ENCODE measurements around the gene FAM110A. TPM values are rescaled to one million over a fixed set of nuclear protein-coding genes. Genes with fewer than 3 reads are reported as not detected.
A peak's percentile ranks its signal among the peaks of the same experiment; 100 is the strongest.

The FAM110A gene
- total and polyA plus RNA-seq, 9 of the 15 experiments (the other 6 are each of a cell fraction or from before 2014, with no cell fraction given), result 0.73 to 15.5 (median 3.6) TPM

DNA sequence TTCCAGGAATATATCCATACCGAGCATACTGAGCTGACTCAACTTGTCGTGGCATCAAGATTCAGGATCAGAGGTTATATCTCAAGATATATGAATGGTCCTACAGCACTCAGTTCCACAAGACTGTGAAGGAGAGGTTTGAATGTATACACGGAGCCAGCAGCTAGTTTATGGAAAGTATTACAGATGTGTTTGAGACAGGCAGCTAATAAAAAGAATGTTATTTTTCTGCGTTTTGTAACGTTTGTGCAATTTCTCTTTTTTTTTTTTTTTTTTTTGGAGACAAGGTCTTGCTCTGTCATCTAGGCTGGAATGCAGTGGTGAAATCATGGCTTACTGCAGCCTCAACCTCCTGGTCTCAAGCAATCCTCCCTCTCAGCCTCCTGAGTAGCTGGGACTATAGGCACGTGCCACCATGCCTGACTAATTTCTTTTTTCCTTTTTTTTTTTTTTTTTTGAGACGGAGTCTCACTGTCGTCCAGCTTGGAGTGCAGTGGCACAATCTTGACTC, 3.4 kb upstream of the FAM110A start:
- Histone ChIP-seq H3K9me3 (replicated peaks; ENCODE audit: control insufficient read depth, insufficient read depth, low read depth, low read length) (peaks cover 9% of the 10 kb centered on the region), H2AFZ (ENCODE audit: low read depth, low read length) (peak overlapping the region; percentile 73), H3K4me2 (ENCODE audit: insufficient read depth, low read length) (no peak overlapping the region), H3K4me1 (replicated peaks in 1 of 2; ENCODE audit: control insufficient read depth in 2 of 2, insufficient read depth in 2 of 2, low read length in 2 of 2) (peaks cover 19 to 34% of the 10 kb centered on the region in 2 experiments), H4K20me1 (replicated peaks; ENCODE audit: control insufficient read depth, insufficient read depth, low read length) (no peaks in the 10 kb centered on the region), H3K36me3 (ENCODE audit: control insufficient read depth, insufficient read depth, low read length) (no peaks in the 10 kb centered on the region), H3K27ac (ENCODE audit: extremely low read depth, low read depth, low read length) (peak overlapping the region; percentile 79), H3K27me3 (ENCODE audit: control insufficient read depth in 2 of 2, insufficient read depth in 2 of 2, low read length in 2 of 2) (no peaks in the 10 kb centered on the region), H3K4me3 (no peak overlapping the region), H3K79me2 (ENCODE audit: control insufficient read depth, insufficient read depth, low read length) (peaks cover 15% of the 10 kb centered on the region), H3K9me1 (ENCODE audit: control insufficient read depth, insufficient read depth, low read length) (no peaks in the 10 kb centered on the region), H3K9ac (ENCODE audit: insufficient read depth in 1 of 2, low read depth in 2 of 2, low read length in 2 of 2) (peak overlapping the region in 1 of 2 experiments; percentile 42; a peak in 1 of 4 replicates)
- BruUV-seq (replicated peaks), result no TSS peak
- 20% methylated on average over 5 of the region's 8 CpGs for WGBS (ENCODE audit: insufficient coverage, low coverage, missing lambda C conversion rate)
- CTCF ChIA-PET (ENCODE audit: low intra/inter-chr PET ratio), result no interaction called here
- no peak for TF ChIP-seq NR4A1 (CRISPR knock-in tag; IDR thresholded peaks at IDR 0.05)
- TF ChIP-seq NR4A1 (tag; IDR thresholded peaks at IDR 0.05), result no peak
- no peak for TF ChIP-seq CAMTA2 (CRISPR knock-in tag; conservative IDR thresholded peaks at IDR 0.05)
- no peak for TF ChIP-seq ZNF644 (tag; IDR thresholded peaks at IDR 0.05; ENCODE audit: low read depth)
- peak; percentile 25; the same call in 1 of the 2 replicates for TF ChIP-seq ZNF384 (IDR thresholded peaks at IDR 0.05; ENCODE audit: low read depth, low read length)
- TF ChIP-seq RBM34 (IDR thresholded peaks at IDR 0.05; ENCODE audit: borderline replicate concordance, insufficient read depth, low read length), result no peak
- TF ChIP-seq KDM5B (IDR thresholded peaks at IDR 0.05; ENCODE audit: insufficient replicate concordance, low read depth, low read length), result no peak
- TF ChIP-seq, protein P1, sequence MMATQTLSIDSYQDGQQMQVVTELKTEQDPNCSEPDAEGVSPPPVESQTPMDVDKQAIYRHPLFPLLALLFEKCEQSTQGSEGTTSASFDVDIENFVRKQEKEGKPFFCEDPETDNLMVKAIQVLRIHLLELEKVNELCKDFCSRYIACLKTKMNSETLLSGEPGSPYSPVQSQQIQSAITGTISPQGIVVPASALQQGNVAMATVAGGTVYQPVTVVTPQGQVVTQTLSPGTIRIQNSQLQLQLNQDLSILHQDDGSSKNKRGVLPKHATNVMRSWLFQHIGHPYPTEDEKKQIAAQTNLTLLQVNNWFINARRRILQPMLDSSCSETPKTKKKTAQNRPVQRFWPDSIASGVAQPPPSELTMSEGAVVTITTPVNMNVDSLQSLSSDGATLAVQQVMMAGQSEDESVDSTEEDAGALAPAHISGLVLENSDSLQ (IDR thresholded peaks at IDR 0.05), result no peak
- no peak for TF ChIP-seq ZNF41 (CRISPR knock-in tag; conservative IDR thresholded peaks at IDR 0.05)
- TF ChIP-seq SP1 (CRISPR knock-in tag; IDR thresholded peaks at IDR 0.05), result 0 out of 2 replicates have a peak, but pooled peaks have one; percentile 15
- 0 out of 2 replicates have a peak, but pooled peaks have one; percentile 34 for TF ChIP-seq BHLHE40 (IDR thresholded peaks at IDR 0.05; ENCODE audit: low read length)
- POLR2A ChIA-PET, result no interaction called here
- in situ Hi-C loops (cut with MboI), result no loop called here
- no peak for FAIRE-seq
- ATAC-seq, result no peak
- DNase-seq (ENCODE audit: extremely low read depth in 1 of 4, low spot score in 3 of 4), result no peak
- intact Hi-C loops (cut with micrococcal nuclease), result no loop called here
